PC-3 (cell line): Measurements from ENCODE around the gene TOM1L2.

Experiments
- CTCF ChIP-seq: fragments of 300-600 bp; sonication (generic); conservative IDR thresholded peaks from 2 replicates; pipeline ENCODE4 v1.5.1; 2017; ENCODE audit warnings: antibody characterized with exemption, low read depth, mild to moderate bottlenecking, low read length
- EZH2 ChIP-seq: fragments of 300-600 bp; sonication (generic); IDR thresholded peaks from one replicate; pipeline ENCODE4 v1.6.1; 2017; ENCODE audit warnings: antibody characterized with exemption, mild to moderate bottlenecking, low read length; ENCODE audit not compliant: unreplicated experiment
- EZH2phosphoT487 ChIP-seq: fragments of 300-600 bp; sonication (generic); IDR thresholded peaks from 2 replicates; pipeline ENCODE4 v1.6.1; 2018; ENCODE audit warnings: mild to moderate bottlenecking, antibody characterized with exemption, low read length, borderline replicate concordance

DNA sequence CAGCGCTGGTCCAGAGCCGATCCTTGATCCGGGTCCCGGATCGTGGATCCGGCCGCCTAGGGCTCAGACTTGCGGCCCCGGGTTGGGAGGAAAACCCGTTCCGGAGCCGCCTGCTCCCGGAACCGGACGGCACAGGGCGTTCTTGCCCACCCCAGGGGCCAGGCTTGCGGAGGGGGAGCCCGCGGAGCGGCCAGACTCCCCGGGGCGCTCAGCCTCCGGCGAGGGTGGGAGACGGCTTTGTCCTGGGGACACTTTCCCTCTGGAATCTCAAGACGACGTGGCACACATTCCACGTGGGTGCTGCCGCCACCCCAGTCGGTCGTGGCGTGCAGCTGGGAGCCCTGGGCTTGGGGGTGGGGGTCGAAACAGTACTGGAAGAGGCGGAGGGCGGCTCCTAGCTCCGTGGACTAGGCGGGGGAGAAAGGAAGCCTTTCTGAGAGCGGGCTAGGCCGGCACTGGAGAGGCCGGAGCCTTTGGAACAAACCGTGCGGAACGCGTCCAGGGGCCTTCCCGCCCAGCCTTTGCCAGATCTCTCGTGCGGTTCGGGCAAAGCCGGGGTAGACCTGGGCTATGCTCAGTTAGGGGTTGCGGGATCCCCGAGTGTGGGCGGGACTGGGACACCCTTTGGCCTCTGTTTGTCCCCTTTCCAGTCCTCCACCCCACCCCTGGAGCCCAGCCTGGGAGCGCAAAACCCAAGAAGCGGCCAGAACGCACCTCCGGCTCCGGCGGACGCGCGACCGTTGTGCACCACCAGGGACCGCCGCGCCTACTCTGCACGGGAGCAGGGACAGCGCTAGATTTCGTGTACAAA lies 161.9 kb downstream of the TOM1L2 start:
- no peak for TF ChIP-seq CTCF
- TF ChIP-seq EZH2 = no peak
- no peak for TF ChIP-seq EZH2phosphoT487
